ENCODE results near the gene TRIO. TPM values are rescaled to one million over a fixed set of nuclear protein-coding genes. Genes with fewer than 3 reads are reported as not detected.

Gene TRIO
- polyA plus RNA-seq, 1 experiment, result 176 TPM

DNA sequence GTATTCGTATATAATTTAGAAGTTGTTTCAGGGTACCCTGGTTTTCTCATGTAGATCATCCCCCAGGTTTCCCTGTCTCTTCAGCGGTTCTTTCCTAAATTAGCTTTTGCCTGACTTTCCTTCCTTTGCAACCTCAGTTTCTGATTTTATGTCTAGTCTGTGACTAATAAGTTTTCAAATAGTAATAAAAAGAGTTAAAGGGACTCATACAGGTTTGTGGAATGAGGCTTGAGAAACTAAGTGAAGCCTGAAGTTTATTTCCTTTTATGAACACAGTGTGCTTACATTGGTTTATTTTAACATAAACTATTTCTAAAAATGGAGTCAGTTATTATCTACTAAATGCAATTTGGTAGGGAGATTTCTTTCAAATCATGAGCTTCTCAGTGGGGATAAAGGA is 96.8 kb downstream of the TRIO start:
- TF ChIP-seq, protein P1, sequence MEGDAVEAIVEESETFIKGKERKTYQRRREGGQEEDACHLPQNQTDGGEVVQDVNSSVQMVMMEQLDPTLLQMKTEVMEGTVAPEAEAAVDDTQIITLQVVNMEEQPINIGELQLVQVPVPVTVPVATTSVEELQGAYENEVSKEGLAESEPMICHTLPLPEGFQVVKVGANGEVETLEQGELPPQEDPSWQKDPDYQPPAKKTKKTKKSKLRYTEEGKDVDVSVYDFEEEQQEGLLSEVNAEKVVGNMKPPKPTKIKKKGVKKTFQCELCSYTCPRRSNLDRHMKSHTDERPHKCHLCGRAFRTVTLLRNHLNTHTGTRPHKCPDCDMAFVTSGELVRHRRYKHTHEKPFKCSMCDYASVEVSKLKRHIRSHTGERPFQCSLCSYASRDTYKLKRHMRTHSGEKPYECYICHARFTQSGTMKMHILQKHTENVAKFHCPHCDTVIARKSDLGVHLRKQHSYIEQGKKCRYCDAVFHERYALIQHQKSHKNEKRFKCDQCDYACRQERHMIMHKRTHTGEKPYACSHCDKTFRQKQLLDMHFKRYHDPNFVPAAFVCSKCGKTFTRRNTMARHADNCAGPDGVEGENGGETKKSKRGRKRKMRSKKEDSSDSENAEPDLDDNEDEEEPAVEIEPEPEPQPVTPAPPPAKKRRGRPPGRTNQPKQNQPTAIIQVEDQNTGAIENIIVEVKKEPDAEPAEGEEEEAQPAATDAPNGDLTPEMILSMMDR (IDR thresholded peaks at IDR 0.05; ENCODE audit: insufficient read depth, low read depth, low read length), result no peak
- H3K27me3 ChIP-seq (ENCODE audit: control insufficient read depth, insufficient read depth, low read length), result no peaks in the 10 kb centered on the region
- ChIA-PET POLR2A (no interaction called here), CTCF (interaction anchor here (1.1 to 1.3 kb wide), 2 partner anchors 92 to 134 kb away, joined by 3 read pairs; no protein-coding TSS in a partner anchor)
- no peak overlapping the region for H3K4me3 ChIP-seq (ENCODE audit: low read depth, low read length)
- H3K36me3 ChIP-seq (ENCODE audit: control insufficient read depth, insufficient read depth, low read length), result no peaks in the 10 kb centered on the region
- DNase-seq (ENCODE audit: low read depth), result no peak

DNA sequence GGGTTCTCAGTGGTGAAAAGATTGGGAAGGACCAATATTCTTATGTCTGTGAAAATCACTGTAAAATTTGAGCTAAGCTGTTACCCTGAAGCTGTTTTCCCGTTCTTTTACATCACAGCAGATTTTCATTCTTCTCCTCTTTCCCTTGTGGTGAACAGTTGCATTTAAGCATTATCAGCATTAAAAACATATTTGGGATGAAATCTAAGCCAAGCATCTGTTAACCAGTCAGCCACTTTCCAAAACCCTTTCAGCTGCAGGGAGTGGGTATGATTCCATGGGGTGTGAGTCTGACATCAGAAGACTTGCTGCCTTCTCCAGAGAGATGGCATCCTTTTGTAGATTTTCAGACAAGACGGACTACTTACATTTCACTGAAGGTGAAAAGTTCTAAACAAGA is 97.2 kb downstream of the TRIO start:
- DNase-seq (ENCODE audit: low read depth), result peak; percentile 41
- ChIA-PET POLR2A (no interaction called here), CTCF (interaction anchor here (1.1 to 1.3 kb wide), 2 partner anchors 93 to 134 kb away, joined by 3 read pairs; no protein-coding TSS in a partner anchor)
- Histone ChIP-seq H3K27me3 (ENCODE audit: control insufficient read depth, insufficient read depth, low read length) (no peaks in the 10 kb centered on the region), H3K4me3 (ENCODE audit: low read depth, low read length) (no peak overlapping the region), H3K36me3 (ENCODE audit: control insufficient read depth, insufficient read depth, low read length) (no peaks in the 10 kb centered on the region)
- TF ChIP-seq, protein P1 (IDR thresholded peaks at IDR 0.05; ENCODE audit: insufficient read depth, low read depth, low read length), result peak; percentile 3; the same call in 1 of the 2 replicates

DNA sequence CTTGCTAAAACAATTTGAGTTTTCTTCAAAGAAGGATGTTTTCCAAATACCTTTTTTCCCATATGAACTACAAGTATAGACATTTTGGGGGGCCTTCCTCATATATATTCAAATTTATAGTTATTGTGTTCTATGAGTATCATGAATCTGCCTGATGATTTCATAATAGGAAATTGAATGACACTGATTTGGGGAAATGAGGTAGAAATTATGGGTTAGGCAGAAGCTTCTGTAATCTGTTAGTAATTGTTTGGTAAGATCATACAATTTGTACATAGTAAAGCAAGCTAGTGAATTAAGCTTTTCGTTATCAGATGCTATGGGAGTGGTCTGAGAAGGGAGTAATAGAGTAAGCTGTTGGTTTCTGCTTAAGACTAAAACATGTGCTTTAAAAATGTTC is 98.0 kb downstream of the TRIO start:
- Histone ChIP-seq H3K4me3 (ENCODE audit: low read depth, low read length) (no peak overlapping the region), H3K27me3 (ENCODE audit: control insufficient read depth, insufficient read depth, low read length) (no peaks in the 10 kb centered on the region), H3K36me3 (ENCODE audit: control insufficient read depth, insufficient read depth, low read length) (no peaks in the 10 kb centered on the region)
- POLR2A ChIA-PET, result no interaction called here
- TF ChIP-seq, protein P1 (IDR thresholded peaks at IDR 0.05; ENCODE audit: insufficient read depth, low read depth, low read length), result no peak
- CTCF ChIA-PET, result no interaction called here
- no peak for DNase-seq (ENCODE audit: low read depth)

DNA sequence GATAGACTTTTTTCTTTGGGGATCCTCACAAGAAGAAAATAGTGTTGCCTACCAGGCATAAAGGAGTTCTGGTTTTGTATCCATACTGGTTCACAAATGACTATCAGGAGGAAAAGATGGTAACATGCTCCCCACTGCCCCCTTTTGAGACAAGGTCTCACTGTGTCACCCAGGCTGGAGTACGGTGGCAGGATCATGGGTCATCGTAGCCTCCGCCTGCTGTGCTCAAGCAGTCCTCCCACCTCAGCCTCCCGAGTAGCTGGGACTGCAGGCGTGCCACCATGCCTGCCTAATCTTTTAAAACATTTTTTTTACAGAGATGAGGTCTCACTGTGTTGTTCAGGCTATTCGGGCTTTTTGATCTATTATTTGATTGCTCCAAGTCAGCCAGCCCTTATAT is 99.3 kb downstream of the TRIO start:
- H3K36me3 ChIP-seq (ENCODE audit: control insufficient read depth, insufficient read depth, low read length), result no peaks in the 10 kb centered on the region
- TF ChIP-seq, protein P1 (IDR thresholded peaks at IDR 0.05; ENCODE audit: insufficient read depth, low read depth, low read length), result no peak
- no peak overlapping the region for H3K4me3 ChIP-seq (ENCODE audit: low read depth, low read length)
- ChIA-PET POLR2A (no interaction called here), CTCF (no interaction called here)
- no peaks in the 10 kb centered on the region for H3K27me3 ChIP-seq (ENCODE audit: control insufficient read depth, insufficient read depth, low read length)
- DNase-seq (ENCODE audit: low read depth), result no peak

DNA sequence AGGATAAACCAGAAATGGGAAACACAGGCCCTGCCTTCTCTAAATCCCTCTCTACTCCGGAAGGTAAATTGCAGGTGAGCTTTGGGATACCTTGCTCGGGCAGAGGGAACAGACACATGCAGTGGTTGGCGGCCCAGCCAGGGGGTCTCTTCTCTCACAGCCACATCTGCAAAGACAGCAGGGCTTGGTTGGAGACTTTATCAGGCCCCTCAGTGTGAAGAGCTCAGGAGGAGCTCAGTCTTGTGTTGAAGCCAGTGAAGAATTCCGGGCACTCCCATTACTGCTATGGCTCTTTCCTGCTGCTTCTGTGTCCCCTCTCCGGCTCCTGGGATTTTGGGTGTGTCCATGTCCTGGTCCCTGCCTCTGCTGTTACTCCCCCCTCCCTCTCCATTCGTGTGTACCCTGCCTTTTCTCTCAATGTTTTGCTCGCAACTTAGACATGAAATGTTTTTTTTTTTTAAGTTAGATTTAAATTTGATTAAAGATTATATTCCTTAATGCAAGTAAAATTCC is 99.8 kb downstream of the TRIO start:
- CTCF ChIA-PET, result no interaction called here
- POLR2A ChIA-PET, result no interaction called here
- H3K36me3 ChIP-seq (ENCODE audit: control insufficient read depth, insufficient read depth, low read length), result no peaks in the 10 kb centered on the region
- no peaks in the 10 kb centered on the region for H3K27me3 ChIP-seq (ENCODE audit: control insufficient read depth, insufficient read depth, low read length)
- no peak for DNase-seq (ENCODE audit: low read depth)
- no peak overlapping the region for H3K4me3 ChIP-seq (ENCODE audit: low read depth, low read length)
- TF ChIP-seq, protein P1 (IDR thresholded peaks at IDR 0.05; ENCODE audit: insufficient read depth, low read depth, low read length), result no peak

Measured in BJ (cell line).